Measurements from ENCODE around the gene NCCRP1. TPM values are rescaled to one million over a fixed set of nuclear protein-coding genes. Genes with fewer than 3 reads are reported as not detected.
A peak's percentile ranks its signal among the peaks of the same experiment; 100 is the strongest.

The NCCRP1 gene
- total and polyA plus RNA-seq, 4 donors = 0.05 to 0.97 (median 0.17) TPM

GRCh38 chr19:39187552-39187943 lies 9.2 kb upstream of the NCCRP1 start:
- ATAC-seq (ENCODE audit: insufficient read depth, low FRiP score) = no peak

GRCh38 chr19:39188960-39189359 lies 7.8 kb upstream of the NCCRP1 start:
- H3K9me3 ChIP-seq (ENCODE audit: control insufficient read depth in 4 of 4, insufficient read depth in 3 of 4, low read length in 3 of 4) = no peaks in the 10 kb centered on the region

More at GRCh38 chr19:39187552-39187943, 9.2 kb upstream of the NCCRP1 start:
- no peak overlapping the region for H3K9ac ChIP-seq (ENCODE audit: insufficient read depth in 1 of 2, low read length in 2 of 2)
- no peaks in the 10 kb centered on the region for H3K36me3 ChIP-seq (ENCODE audit: control insufficient read depth in 4 of 4, insufficient read depth in 4 of 4, low read length in 4 of 4)
- H3K4me1 ChIP-seq (ENCODE audit: control insufficient read depth in 5 of 5, insufficient read depth in 5 of 5, low read length in 5 of 5) = no peaks in the 10 kb centered on the region
- no peak for DNase-seq
- 37 to 60% methylated on average over 8 of the region's 8 CpGs for WGBS, 2 donors
- H3K4me3 ChIP-seq = no peak overlapping the region
- no peak overlapping the region for H3K27ac ChIP-seq (ENCODE audit: low read depth in 1 of 2, low read length in 1 of 2)
- H3K9me3 ChIP-seq (ENCODE audit: control insufficient read depth in 4 of 4, insufficient read depth in 3 of 4, low read length in 3 of 4) = no peaks in the 10 kb centered on the region
- H3K27me3 ChIP-seq (ENCODE audit: control insufficient read depth in 3 of 3, insufficient read depth in 3 of 3, low read length in 2 of 3) = no peaks in the 10 kb centered on the region
- no peak for TF ChIP-seq CTCF (IDR thresholded peaks at IDR 0.05; ENCODE audit: control extremely low read depth, extremely low read depth)

GRCh38 chr19:39190768-39191167 lies 6.0 kb upstream of the NCCRP1 start:
- Histone ChIP-seq H3K9ac (ENCODE audit: insufficient read depth in 1 of 2, low read length in 2 of 2) (no peak overlapping the region), H3K36me3 (ENCODE audit: control insufficient read depth in 4 of 4, insufficient read depth in 4 of 4, low read length in 4 of 4) (no peaks in the 10 kb centered on the region), H3K27me3 (ENCODE audit: control insufficient read depth in 3 of 3, insufficient read depth in 3 of 3, low read length in 2 of 3) (peaks cover 0 to 4% (median 3%) of the 10 kb centered on the region in 3 donors), H3K4me1 (ENCODE audit: control insufficient read depth in 5 of 5, insufficient read depth in 5 of 5, low read length in 5 of 5) (no peaks in the 10 kb centered on the region), H3K4me3 (no peak overlapping the region), H3K9me3 (ENCODE audit: control insufficient read depth in 4 of 4, insufficient read depth in 3 of 4, low read length in 3 of 4) (no peaks in the 10 kb centered on the region), H3K27ac (ENCODE audit: low read depth in 1 of 2, low read length in 1 of 2) (no peak overlapping the region)
- no peak for ATAC-seq (ENCODE audit: insufficient read depth, low FRiP score)
- TF ChIP-seq CTCF (IDR thresholded peaks at IDR 0.05; ENCODE audit: control extremely low read depth, extremely low read depth) = no peak
- DNase-seq = peak in 2 of 3 donors; percentile 20 to 37
- 47 to 67% methylated on average over 11 of the region's 11 CpGs for WGBS, 2 donors

More at GRCh38 chr19:39188960-39189359, 7.8 kb upstream of the NCCRP1 start:
- Histone ChIP-seq H3K27ac (ENCODE audit: low read depth in 1 of 2, low read length in 1 of 2) (no peak overlapping the region), H3K36me3 (ENCODE audit: control insufficient read depth in 4 of 4, insufficient read depth in 4 of 4, low read length in 4 of 4) (no peaks in the 10 kb centered on the region), H3K9ac (ENCODE audit: insufficient read depth in 1 of 2, low read length in 2 of 2) (no peak overlapping the region), H3K27me3 (ENCODE audit: control insufficient read depth in 3 of 3, insufficient read depth in 3 of 3, low read length in 2 of 3) (no peaks in the 10 kb centered on the region), H3K4me3 (no peak overlapping the region), H3K4me1 (ENCODE audit: control insufficient read depth in 5 of 5, insufficient read depth in 5 of 5, low read length in 5 of 5) (no peaks in the 10 kb centered on the region)
- DNase-seq (no peak), ATAC-seq (ENCODE audit: insufficient read depth, low FRiP score) (no peak)
- WGBS, 2 donors = 67 to 80% methylated on average over 6 of the region's 6 CpGs
- TF ChIP-seq CTCF (IDR thresholded peaks at IDR 0.05; ENCODE audit: control extremely low read depth, extremely low read depth) = no peak

- Histone ChIP-seq H3K4me1 (ENCODE audit: control insufficient read depth in 5 of 5, insufficient read depth in 5 of 5, low read length in 5 of 5) (peaks cover 0 to 3% (median 0%) of the 10 kb centered on the region in 5 donors), H3K27ac (ENCODE audit: low read depth in 1 of 2, low read length in 1 of 2) (no peak overlapping the region), H3K27me3 (ENCODE audit: control insufficient read depth in 3 of 3, insufficient read depth in 3 of 3, low read length in 2 of 3) (peaks cover 0 to 17% (median 10%) of the 10 kb centered on the region in 3 donors), H3K36me3 (ENCODE audit: control insufficient read depth in 4 of 4, insufficient read depth in 4 of 4, low read length in 4 of 4) (no peaks in the 10 kb centered on the region), H3K9me3 (ENCODE audit: control insufficient read depth in 4 of 4, insufficient read depth in 3 of 4, low read length in 3 of 4) (no peaks in the 10 kb centered on the region), H3K9ac (ENCODE audit: insufficient read depth in 1 of 2, low read length in 2 of 2) (no peak overlapping the region), H3K4me3 (no peak overlapping the region)
- ATAC-seq (ENCODE audit: insufficient read depth, low FRiP score) (no peak), DNase-seq (no peak)
- 86 to 91% methylated on average over 2 of the region's 2 CpGs for WGBS, 2 donors
- TF ChIP-seq CTCF (IDR thresholded peaks at IDR 0.05; ENCODE audit: control extremely low read depth, extremely low read depth) = no peak
Observed at GRCh38 chr19:39192846-39193245, 3.9 kb upstream of the NCCRP1 start.
